ENCODE data around the gene MACROD2.

MACROD2 gene

DNA sequence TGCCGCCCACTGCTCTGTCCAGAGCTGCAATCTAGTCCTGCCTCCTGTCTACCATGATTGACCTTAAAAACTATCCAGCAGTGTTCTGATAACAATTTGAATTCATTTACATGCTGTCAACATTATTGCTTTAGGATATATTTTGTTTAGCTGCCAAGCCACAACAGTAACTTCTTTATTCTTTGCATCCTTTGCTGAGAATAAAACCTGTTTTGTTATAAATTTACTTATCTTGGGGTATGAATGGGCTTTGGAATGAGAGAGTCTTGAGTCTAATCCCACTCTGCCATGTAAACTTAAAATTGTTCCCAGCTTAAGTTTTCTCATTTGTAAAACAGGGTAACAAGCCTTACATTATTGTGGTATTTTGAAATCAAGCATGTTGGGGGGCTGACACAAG, 225.7 kb downstream of the MACROD2 start:
- H3K27ac ChIP-seq: no peak overlapping the region
- no peak for TF ChIP-seq ZFX (IDR thresholded peaks at IDR 0.05; ENCODE audit: borderline replicate concordance)
- TF ChIP-seq, protein P1, sequence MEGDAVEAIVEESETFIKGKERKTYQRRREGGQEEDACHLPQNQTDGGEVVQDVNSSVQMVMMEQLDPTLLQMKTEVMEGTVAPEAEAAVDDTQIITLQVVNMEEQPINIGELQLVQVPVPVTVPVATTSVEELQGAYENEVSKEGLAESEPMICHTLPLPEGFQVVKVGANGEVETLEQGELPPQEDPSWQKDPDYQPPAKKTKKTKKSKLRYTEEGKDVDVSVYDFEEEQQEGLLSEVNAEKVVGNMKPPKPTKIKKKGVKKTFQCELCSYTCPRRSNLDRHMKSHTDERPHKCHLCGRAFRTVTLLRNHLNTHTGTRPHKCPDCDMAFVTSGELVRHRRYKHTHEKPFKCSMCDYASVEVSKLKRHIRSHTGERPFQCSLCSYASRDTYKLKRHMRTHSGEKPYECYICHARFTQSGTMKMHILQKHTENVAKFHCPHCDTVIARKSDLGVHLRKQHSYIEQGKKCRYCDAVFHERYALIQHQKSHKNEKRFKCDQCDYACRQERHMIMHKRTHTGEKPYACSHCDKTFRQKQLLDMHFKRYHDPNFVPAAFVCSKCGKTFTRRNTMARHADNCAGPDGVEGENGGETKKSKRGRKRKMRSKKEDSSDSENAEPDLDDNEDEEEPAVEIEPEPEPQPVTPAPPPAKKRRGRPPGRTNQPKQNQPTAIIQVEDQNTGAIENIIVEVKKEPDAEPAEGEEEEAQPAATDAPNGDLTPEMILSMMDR (IDR thresholded peaks at IDR 0.05): no peak

DNA sequence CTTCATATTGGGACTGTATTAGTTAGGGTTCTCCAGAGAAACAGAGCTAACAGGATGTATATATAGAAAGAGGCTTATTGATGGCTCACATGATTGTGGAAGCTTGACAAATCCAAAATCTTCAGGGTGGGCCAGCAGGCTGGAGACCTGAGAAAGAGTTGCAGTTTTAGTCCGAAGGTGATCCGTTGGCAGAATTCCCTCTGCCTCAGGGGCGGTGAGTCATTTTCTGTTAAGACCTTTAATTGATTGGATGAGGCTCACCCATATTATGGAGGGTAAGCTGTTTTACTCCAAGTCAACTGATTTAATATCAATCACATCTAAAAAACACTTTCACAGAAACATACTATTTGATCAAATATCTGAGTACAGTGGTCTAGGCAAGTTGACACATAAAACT, 228.5 kb downstream of the MACROD2 start:
- TF ChIP-seq, protein P1 (IDR thresholded peaks at IDR 0.05): no peak
- no peak for TF ChIP-seq ZFX (IDR thresholded peaks at IDR 0.05; ENCODE audit: borderline replicate concordance)
- H3K27ac ChIP-seq: no peak overlapping the region

DNA sequence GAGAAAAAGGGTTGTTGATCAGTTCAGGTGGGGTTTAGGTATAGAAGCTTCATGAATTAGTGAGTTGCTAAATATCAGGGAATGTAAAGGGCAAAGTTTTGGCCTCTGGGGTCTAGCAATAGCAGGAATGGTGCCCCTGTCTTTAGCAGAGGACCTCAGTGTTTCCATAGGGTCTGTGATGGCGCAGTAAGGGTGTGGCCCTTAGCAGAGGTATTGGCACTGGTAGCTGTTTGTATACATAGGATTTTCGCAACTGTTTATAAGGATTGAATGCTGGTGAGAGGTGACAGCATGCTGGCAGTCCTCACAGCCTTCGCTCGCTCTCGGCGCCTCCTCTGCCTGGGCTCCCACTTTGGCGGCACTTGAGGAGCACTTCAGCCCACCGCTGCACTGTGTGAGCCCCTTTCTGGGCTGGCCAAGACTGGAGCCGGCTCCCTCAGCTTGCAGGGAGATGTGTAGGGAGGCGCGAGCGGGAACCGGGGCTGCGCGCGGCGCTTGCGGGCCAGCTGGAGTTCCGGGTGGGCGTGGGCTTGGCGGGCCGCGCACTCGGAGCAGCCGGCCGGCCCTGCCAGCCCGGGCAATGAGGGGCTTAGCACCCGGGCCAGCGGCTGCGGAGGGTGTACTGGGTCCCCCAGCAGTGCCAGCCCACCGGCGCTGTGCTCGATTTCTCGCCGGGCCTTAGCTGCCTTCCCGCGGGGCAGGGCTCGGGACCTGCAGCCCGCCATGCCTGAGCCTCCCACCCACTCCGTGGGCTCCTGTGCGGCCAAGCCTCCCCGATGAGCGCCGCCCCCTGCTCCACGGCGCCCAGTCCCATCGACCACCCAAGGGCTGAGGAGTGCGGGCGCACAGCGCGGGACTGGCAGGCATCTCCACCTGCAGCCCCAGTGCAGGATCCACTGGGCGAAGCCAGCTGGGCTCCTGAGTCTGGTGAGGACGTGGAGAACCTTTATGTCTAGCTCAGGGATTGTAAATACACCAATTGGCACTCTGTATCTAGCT, 231.0 kb downstream of the MACROD2 start:
- H3K27ac ChIP-seq: peak overlapping the region; percentile 33; the same call in 1 of the 2 replicates

DNA sequence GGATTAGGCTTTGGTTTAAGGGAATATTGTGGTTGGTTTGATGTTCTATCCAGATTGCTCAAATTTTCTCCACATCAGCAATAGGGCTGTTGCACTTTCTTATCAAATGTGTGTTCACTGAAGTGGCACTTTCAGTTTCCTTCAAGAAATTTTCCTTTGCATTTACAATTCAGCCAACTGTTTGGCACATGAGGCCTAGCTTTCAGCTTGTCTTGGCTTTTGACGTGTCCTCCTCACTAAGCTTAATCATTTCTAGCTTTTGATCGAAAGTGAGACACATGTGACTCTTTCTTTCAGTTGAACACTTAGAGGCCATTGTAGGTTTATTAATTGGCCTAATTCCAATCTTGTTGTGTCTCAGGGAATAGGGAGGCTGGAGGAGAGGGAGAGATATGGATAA, 237.3 kb downstream of the MACROD2 start:
- no peak overlapping the region for H3K27ac ChIP-seq
- TF ChIP-seq ZFX (IDR thresholded peaks at IDR 0.05; ENCODE audit: borderline replicate concordance): no peak
- TF ChIP-seq, protein P1 (IDR thresholded peaks at IDR 0.05): no peak

DNA sequence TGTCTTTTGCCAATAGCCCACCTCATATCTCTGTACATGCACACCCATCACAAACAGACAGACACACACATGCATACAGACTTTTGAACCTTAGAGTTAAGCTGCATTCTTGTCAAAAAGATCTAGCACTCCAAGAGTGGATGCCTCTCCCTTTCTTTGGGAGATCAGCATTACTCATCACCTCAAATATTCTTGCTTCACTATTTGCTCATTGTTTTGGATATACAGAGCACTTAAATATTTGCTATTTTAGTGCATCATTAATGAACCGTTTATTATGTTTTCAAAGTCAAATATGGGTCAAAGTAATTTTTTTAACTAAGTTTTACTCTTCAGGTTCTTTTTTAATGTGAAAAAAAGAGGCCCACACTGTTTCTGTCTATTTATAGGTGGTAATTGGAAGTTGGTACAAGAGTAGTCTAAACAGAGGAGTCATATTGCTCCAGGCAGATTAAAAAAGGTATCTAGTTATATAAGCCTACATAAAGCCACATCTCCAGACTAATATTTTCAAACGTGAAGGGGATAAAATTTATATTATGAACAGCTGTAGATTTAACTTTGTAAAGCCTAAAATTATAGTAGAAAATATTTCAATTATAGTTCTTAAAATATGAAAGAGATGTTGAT, 239.5 kb downstream of the MACROD2 start:
- no peak overlapping the region for H3K27ac ChIP-seq

DNA sequence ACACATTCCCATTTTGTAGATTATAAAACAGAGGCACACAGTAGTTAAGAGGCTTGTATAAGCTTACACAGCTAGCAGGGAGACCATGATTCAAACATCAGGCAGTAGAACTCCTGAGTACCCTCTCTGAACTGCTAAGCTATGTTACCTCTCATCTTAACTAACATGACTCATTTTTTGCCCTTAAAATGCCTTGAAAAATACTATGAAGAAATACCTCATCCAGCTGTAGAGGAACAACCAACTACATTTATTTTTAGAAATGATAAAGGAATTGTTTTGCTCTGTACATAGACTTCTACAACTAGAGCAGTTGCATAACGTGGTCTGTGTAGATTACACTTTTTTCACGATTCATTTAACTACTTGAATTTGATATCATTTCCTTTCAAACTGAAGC, 240.0 kb downstream of the MACROD2 start:
- no peak overlapping the region for H3K27ac ChIP-seq
- TF ChIP-seq, protein P1 (IDR thresholded peaks at IDR 0.05): no peak
- TF ChIP-seq ZFX (IDR thresholded peaks at IDR 0.05; ENCODE audit: borderline replicate concordance): no peak

More for the DNA sequence above, 239.5 kb downstream of the MACROD2 start:
- TF ChIP-seq, protein P1 (IDR thresholded peaks at IDR 0.05): no peak
- no peak for TF ChIP-seq ZFX (IDR thresholded peaks at IDR 0.05; ENCODE audit: borderline replicate concordance)

DNA sequence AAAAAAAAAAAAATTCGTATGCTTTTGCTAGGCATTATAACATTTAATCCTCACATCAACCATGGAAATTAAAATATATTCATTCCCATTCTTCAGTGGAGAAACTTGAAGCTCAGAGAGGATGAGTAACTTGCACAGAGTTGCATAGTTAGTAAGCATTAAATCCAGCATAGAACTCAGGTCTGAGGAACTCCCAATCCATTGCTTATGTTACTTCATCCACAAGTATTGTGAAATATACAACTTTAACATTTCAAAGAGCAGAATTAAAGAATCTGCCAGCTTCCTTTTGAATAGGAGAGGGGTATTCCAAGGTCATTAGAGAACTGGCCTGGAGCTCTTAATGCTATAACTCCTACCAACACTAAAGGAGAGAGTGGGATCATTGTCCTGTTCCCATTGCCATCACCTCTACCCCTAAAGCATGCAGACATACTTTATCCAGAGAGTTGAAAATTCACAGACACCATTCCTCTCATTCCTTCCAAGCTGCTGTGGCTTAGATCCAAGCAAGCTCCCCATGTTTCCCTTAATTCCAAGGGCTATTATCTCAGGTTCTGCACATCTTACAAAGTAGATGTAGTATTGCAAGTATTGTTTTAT, 250.2 kb downstream of the MACROD2 start:
- TF ChIP-seq, protein P1 (IDR thresholded peaks at IDR 0.05): no peak
- no peak for TF ChIP-seq ZFX (IDR thresholded peaks at IDR 0.05; ENCODE audit: borderline replicate concordance)
- no peak overlapping the region for H3K27ac ChIP-seq
